Activated CD4-positive, alpha-beta memory T cell treated with anti-CD3 and anti-CD28 coated beads, Interleukin-2, amount 10 ng/mL, durations not matched to agents 7 days and 5 days (primary cell): ENCODE results near the gene SLC7A6OS. TPM values are rescaled to one million over a fixed set of nuclear protein-coding genes. Genes with fewer than 3 reads are reported as not detected.

ENCODE experiments used
- CTCF ChIA-PET: fragments of 350-600 bp; sonication (Branson Sonifier 250); formaldehyde crosslinking; loops from one replicate; lab custom pipeline; 2021; ENCODE audit warnings: antibody characterized with exemption, inconsistent platforms; lab: Charles Lee
- POLR2A ChIA-PET: fragments of 350-600 bp; sonication (Branson Sonifier 250); formaldehyde crosslinking; loops from one replicate; lab custom pipeline; 2021; ENCODE audit warnings: antibody characterized with exemption; lab: Charles Lee
- DNase-seq: peaks from one replicate; pipeline ENCODE4 v3.0.0-alpha.2; 2020
- H3K27ac Mint-ChIP-seq: one replicate; pipeline ENCODE4 v1.8.0; 2021; ENCODE audit warnings: mild to moderate bottlenecking, mixed read lengths
- H3K27me3 Mint-ChIP-seq: one replicate; pipeline ENCODE4 v1.8.0; 2021; ENCODE audit warnings: mixed read lengths
- H3K36me3 Mint-ChIP-seq: one replicate; pipeline ENCODE4 v1.8.0; 2021; ENCODE audit warnings: low read depth, mixed read lengths
- H3K4me1 Mint-ChIP-seq: one replicate; pipeline ENCODE4 v1.8.0; 2021; ENCODE audit warnings: mixed read lengths
- H3K4me3 Mint-ChIP-seq: one replicate; pipeline ENCODE4 v1.8.0; 2021; ENCODE audit warnings: mild to moderate bottlenecking, mixed read lengths
- H3K9me3 Mint-ChIP-seq: one replicate; pipeline ENCODE4 v1.8.0; 2021; ENCODE audit warnings: mixed read lengths
- total RNA-seq, 2 experiments: library from RNA; stranded (reverse); gene quantifications; one replicate each; pipeline ENCODE4 v1.2.3, GENCODE V29; 2021

Gene SLC7A6OS
- total RNA-seq, 2 experiments from 2014 or later, result 30.4 to 31.2 TPM

GRCh38 chr16:68284847-68285246, 25.9 kb downstream of the SLC7A6OS start:
- POLR2A ChIA-PET, result interaction anchor here (1.3 to 9.9 kb wide), 8 partner anchors 9 to 215 kb away, joined by 3 to 85 read pairs (median 26); partner anchors contain the start of genes PRMT7, SLC7A6 and SLC7A6OS

GRCh38 chr16:68283801-68284598, 26.7 kb downstream of the SLC7A6OS start:
- DNase-seq, result no peak
- CTCF ChIA-PET, result interaction anchor here (0.6 to 15.3 kb wide), 7 partner anchors 11 to 31 kb away, joined by 3 to 243 read pairs (median 4); partner anchors contain the start of genes PRMT7, SLC7A6 and SLC7A6OS
- Mint-ChIP-seq H3K9me3 (no peaks in the 10 kb centered on the region), H3K27me3 (no peaks in the 10 kb centered on the region), H3K4me3 (peak overlapping the region; percentile 53), H3K27ac (peak overlapping the region; percentile 92), H3K36me3 (peaks cover 79% of the 10 kb centered on the region), H3K4me1 (peaks cover 89% of the 10 kb centered on the region)
- POLR2A ChIA-PET, result interaction anchor here (0.8 to 9.9 kb wide), 8 partner anchors 8 to 27 kb away, joined by 3 to 85 read pairs (median 20); partner anchors contain the start of genes PRMT7, SLC7A6 and SLC7A6OS

More at GRCh38 chr16:68284847-68285246, 25.9 kb downstream of the SLC7A6OS start:
- H3K9me3 Mint-ChIP-seq, result no peaks in the 10 kb centered on the region
- no peaks in the 10 kb centered on the region for H3K27me3 Mint-ChIP-seq
- H3K4me1 Mint-ChIP-seq, result peaks cover 92% of the 10 kb centered on the region
- peak overlapping the region; percentile 92 for H3K27ac Mint-ChIP-seq
- peaks cover 80% of the 10 kb centered on the region for H3K36me3 Mint-ChIP-seq
- DNase-seq, result no peak
- CTCF ChIA-PET, result interaction anchor here (1.4 to 15.3 kb wide), 5 partner anchors 12 to 44 kb away, joined by 3 to 243 read pairs (median 6); partner anchors contain the start of genes PRMT7, SLC7A6 and SLC7A6OS
- H3K4me3 Mint-ChIP-seq, result peak overlapping the region; percentile 53

GRCh38 chr16:68283346-68283745, 27.4 kb downstream of the SLC7A6OS start:
- POLR2A ChIA-PET, result interaction anchor here (0.8 to 9.9 kb wide), 7 partner anchors 8 to 28 kb away, joined by 3 to 85 read pairs (median 28); partner anchors contain the start of genes PRMT7, SLC7A6 and SLC7A6OS
- CTCF ChIA-PET, result interaction anchor here (1.0 to 15.3 kb wide), 5 partner anchors 10 to 27 kb away, joined by 3 to 243 read pairs (median 4); partner anchors contain the start of genes PRMT7, SLC7A6 and SLC7A6OS
- H3K4me3 Mint-ChIP-seq, result peak overlapping the region; percentile 53
- H3K27me3 Mint-ChIP-seq, result no peaks in the 10 kb centered on the region
- H3K27ac Mint-ChIP-seq, result peak overlapping the region; percentile 92
- DNase-seq, result no peak
- peaks cover 76% of the 10 kb centered on the region for H3K36me3 Mint-ChIP-seq
- no peaks in the 10 kb centered on the region for H3K9me3 Mint-ChIP-seq
- peaks cover 86% of the 10 kb centered on the region for H3K4me1 Mint-ChIP-seq

- no peak overlapping the region for H3K4me3 Mint-ChIP-seq
- DNase-seq, result no peak
- peaks cover 73% of the 10 kb centered on the region for H3K4me1 Mint-ChIP-seq
- no peaks in the 10 kb centered on the region for H3K27me3 Mint-ChIP-seq
- ChIA-PET CTCF (no interaction called here), POLR2A (interaction anchor here (1.6 to 8.7 kb wide), 3 partner anchors 8 to 17 kb away, joined by 3 to 64 read pairs (median 7); partner anchors contain the start of gene SLC7A6)
- H3K9me3 Mint-ChIP-seq, result no peaks in the 10 kb centered on the region
- peaks cover 64% of the 10 kb centered on the region for H3K36me3 Mint-ChIP-seq
- peak overlapping the region; percentile 63 for H3K27ac Mint-ChIP-seq
Measured at GRCh38 chr16:68282064-68282452, 28.7 kb downstream of the SLC7A6OS start.

GRCh38 chr16:68281368-68282063, 29.2 kb downstream of the SLC7A6OS start:
- Mint-ChIP-seq H3K9me3 (no peaks in the 10 kb centered on the region), H3K36me3 (peaks cover 63% of the 10 kb centered on the region), H3K4me1 (peaks cover 72% of the 10 kb centered on the region), H3K27ac (peak overlapping the region; percentile 63), H3K4me3 (no peak overlapping the region), H3K27me3 (no peaks in the 10 kb centered on the region)
- DNase-seq, result no peak
- CTCF ChIA-PET, result no interaction called here
- POLR2A ChIA-PET, result interaction anchor here (1.6 to 8.7 kb wide), 3 partner anchors 8 to 17 kb away, joined by 3 to 64 read pairs (median 7); partner anchors contain the start of gene SLC7A6

- POLR2A ChIA-PET, result interaction anchor here (0.9 to 8.7 kb wide), 6 partner anchors 10 to 31 kb away, joined by 3 to 64 read pairs (median 3); partner anchors contain the start of genes PRMT7, SLC7A6 and SLC7A6OS
- H3K36me3 Mint-ChIP-seq, result peaks cover 68% of the 10 kb centered on the region
Measured at GRCh38 chr16:68279726-68280558, 30.8 kb downstream of the SLC7A6OS start.

GRCh38 chr16:68276223-68276622, 34.5 kb downstream of the SLC7A6OS start:
- Mint-ChIP-seq H3K27me3 (no peaks in the 10 kb centered on the region), H3K9me3 (no peaks in the 10 kb centered on the region), H3K4me1 (peaks cover 71% of the 10 kb centered on the region), H3K27ac (peak overlapping the region; percentile 91), H3K36me3 (peaks cover 57% of the 10 kb centered on the region), H3K4me3 (no peak overlapping the region)
- ChIA-PET CTCF (interaction anchor here (0.5 to 9.5 kb wide), 5 partner anchors 9 to 53 kb away, joined by 3 to 96 read pairs (median 3); partner anchors contain the start of genes PRMT7, SLC7A6 and SLC7A6OS), POLR2A (interaction anchor here (0.5 to 3.0 kb wide), 6 partner anchors 10 to 35 kb away, joined by 4 to 25 read pairs (median 7); partner anchors contain the start of genes PRMT7, SLC7A6 and SLC7A6OS)
- DNase-seq, result no peak

More at GRCh38 chr16:68279726-68280558, 30.8 kb downstream of the SLC7A6OS start:
- Mint-ChIP-seq H3K9me3 (no peaks in the 10 kb centered on the region), H3K4me3 (no peak overlapping the region), H3K27me3 (no peaks in the 10 kb centered on the region), H3K27ac (peak overlapping the region; percentile 70), H3K4me1 (peaks cover 71% of the 10 kb centered on the region)
- no peak for DNase-seq
- CTCF ChIA-PET, result interaction anchor here (0.8 to 9.5 kb wide), 3 partner anchors 10 to 17 kb away, joined by 3 to 96 read pairs (median 5); partner anchors contain the start of gene SLC7A6

GRCh38 chr16:68275611-68276191, 35.0 kb downstream of the SLC7A6OS start:
- Mint-ChIP-seq H3K4me3 (peak overlapping the region; percentile 38), H3K27me3 (no peaks in the 10 kb centered on the region), H3K36me3 (peaks cover 56% of the 10 kb centered on the region), H3K4me1 (peaks cover 69% of the 10 kb centered on the region), H3K9me3 (no peaks in the 10 kb centered on the region), H3K27ac (peak overlapping the region; percentile 91)
- peak; percentile 45 for DNase-seq
- ChIA-PET POLR2A (interaction anchor here (1.0 to 3.0 kb wide), 6 partner anchors 8 to 35 kb away, joined by 4 to 25 read pairs (median 10); partner anchors contain the start of genes PRMT7, SLC7A6 and SLC7A6OS), CTCF (interaction anchor here (0.5 to 9.5 kb wide), 6 partner anchors 9 to 53 kb away, joined by 3 to 96 read pairs (median 3); partner anchors contain the start of genes PRMT7, SLC7A6 and SLC7A6OS)

- POLR2A ChIA-PET, result interaction anchor here (1.1 to 3.0 kb wide), 7 partner anchors 9 to 36 kb away, joined by 3 to 25 read pairs (median 7); partner anchors contain the start of genes PRMT7, SLC7A6 and SLC7A6OS
Measured at GRCh38 chr16:68274441-68274840, 36.3 kb downstream of the SLC7A6OS start.

GRCh38 chr16:68273896-68274295, 36.9 kb downstream of the SLC7A6OS start:
- ChIA-PET CTCF (interaction anchor here (1.3 to 9.5 kb wide), 3 partner anchors 11 to 55 kb away, joined by 4 to 96 read pairs (median 46); partner anchors contain the start of gene SLC7A6), POLR2A (interaction anchor here (1.2 to 3.0 kb wide), 6 partner anchors 10 to 37 kb away, joined by 3 to 25 read pairs (median 8); partner anchors contain the start of genes PRMT7 and SLC7A6OS)
- H3K9me3 Mint-ChIP-seq, result no peaks in the 10 kb centered on the region
- DNase-seq, result no peak
- no peaks in the 10 kb centered on the region for H3K27me3 Mint-ChIP-seq
- no peak overlapping the region for H3K4me3 Mint-ChIP-seq
- peaks cover 74% of the 10 kb centered on the region for H3K4me1 Mint-ChIP-seq
- peak overlapping the region; percentile 91 for H3K27ac Mint-ChIP-seq
- peaks cover 54% of the 10 kb centered on the region for H3K36me3 Mint-ChIP-seq

More at GRCh38 chr16:68274441-68274840, 36.3 kb downstream of the SLC7A6OS start:
- CTCF ChIA-PET, result interaction anchor here (1.3 to 9.5 kb wide), 3 partner anchors 10 to 54 kb away, joined by 4 to 96 read pairs (median 46); partner anchors contain the start of gene SLC7A6
- peaks cover 52% of the 10 kb centered on the region for H3K36me3 Mint-ChIP-seq
- no peaks in the 10 kb centered on the region for H3K27me3 Mint-ChIP-seq
- no peak overlapping the region for H3K4me3 Mint-ChIP-seq
- H3K4me1 Mint-ChIP-seq, result peaks cover 72% of the 10 kb centered on the region
- H3K9me3 Mint-ChIP-seq, result no peaks in the 10 kb centered on the region
- no peak for DNase-seq
- H3K27ac Mint-ChIP-seq, result peak overlapping the region; percentile 91
